ENCODE measurements around the gene PTPRK. TPM values are rescaled to one million over a fixed set of nuclear protein-coding genes. Genes with fewer than 3 reads are reported as not detected.

Gene PTPRK
- total RNA-seq, 1 experiment from 2014 or later = 89.3 TPM

DNA sequence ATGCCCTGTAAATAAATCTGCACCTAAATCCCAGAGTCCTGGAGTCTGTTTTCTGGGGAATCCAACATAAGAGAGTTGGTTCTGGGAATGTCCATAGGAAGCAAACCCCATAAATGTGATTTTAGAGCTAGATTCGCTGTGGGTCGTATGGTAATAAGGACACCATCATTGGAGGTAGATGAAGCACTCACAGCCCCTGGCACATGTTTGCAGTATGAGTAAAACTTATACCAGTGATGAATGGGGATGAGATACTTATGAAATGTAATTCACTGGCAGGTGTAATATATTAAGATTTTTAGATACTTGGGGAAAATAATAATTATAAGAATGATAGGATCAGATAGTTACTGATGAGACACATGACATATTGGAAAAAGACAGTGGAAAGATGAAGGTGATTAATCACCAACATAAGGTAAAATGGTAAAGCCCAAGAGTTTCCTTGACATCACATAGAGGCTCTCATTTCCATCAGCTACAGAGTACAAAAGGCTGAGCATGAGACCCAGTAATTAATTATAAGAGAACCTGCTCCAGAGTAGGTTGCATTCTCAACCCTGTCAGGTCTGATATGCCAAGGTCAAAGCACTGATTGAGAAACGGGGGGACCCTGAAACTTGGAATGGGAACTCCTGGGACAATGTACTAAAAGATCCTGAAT is 574.8 kb downstream of the PTPRK start:
- Histone ChIP-seq H3F3A (ENCODE audit: insufficient read depth, low read depth) (no peaks in the 10 kb centered on the region), H3K9me3 (ENCODE audit: insufficient read depth, low read depth) (peaks cover 7% of the 10 kb centered on the region; the same call in 1 of the 2 replicates), H3K9me2 (ENCODE audit: insufficient read depth) (no peaks in the 10 kb centered on the region), H3K36me3 (ENCODE audit: low read depth) (no peaks in the 10 kb centered on the region), H2AFZ (no peak overlapping the region), H3K4me3 (no peak overlapping the region), H3K27me3 (ENCODE audit: insufficient read depth, low read depth) (no peaks in the 10 kb centered on the region), H3K27ac (no peak overlapping the region), H3K4me2 (no peak overlapping the region), H3K4me1 (replicated peaks; ENCODE audit: insufficient read depth) (no peaks in the 10 kb centered on the region), H4K20me1 (ENCODE audit: insufficient read depth) (no peaks in the 10 kb centered on the region), H3K79me2 (ENCODE audit: low read depth) (no peaks in the 10 kb centered on the region)
- intact Hi-C loops (cut with micrococcal nuclease; ENCODE audit: unreplicated experiment) = no loop called here
- no TSS peak for BruUV-seq (replicated peaks)
- POLR2A ChIA-PET (ENCODE audit: unreplicated experiment) = no interaction called here
- CTCF ChIA-PET = no interaction called here
- TF ChIP-seq, protein P1, sequence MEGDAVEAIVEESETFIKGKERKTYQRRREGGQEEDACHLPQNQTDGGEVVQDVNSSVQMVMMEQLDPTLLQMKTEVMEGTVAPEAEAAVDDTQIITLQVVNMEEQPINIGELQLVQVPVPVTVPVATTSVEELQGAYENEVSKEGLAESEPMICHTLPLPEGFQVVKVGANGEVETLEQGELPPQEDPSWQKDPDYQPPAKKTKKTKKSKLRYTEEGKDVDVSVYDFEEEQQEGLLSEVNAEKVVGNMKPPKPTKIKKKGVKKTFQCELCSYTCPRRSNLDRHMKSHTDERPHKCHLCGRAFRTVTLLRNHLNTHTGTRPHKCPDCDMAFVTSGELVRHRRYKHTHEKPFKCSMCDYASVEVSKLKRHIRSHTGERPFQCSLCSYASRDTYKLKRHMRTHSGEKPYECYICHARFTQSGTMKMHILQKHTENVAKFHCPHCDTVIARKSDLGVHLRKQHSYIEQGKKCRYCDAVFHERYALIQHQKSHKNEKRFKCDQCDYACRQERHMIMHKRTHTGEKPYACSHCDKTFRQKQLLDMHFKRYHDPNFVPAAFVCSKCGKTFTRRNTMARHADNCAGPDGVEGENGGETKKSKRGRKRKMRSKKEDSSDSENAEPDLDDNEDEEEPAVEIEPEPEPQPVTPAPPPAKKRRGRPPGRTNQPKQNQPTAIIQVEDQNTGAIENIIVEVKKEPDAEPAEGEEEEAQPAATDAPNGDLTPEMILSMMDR (conservative IDR thresholded peaks at IDR 0.05) = no peak
- no peak for TF ChIP-seq EZH2 (IDR thresholded peaks at IDR 0.05; ENCODE audit: low read depth)
- no peak for DNase-seq

DNA sequence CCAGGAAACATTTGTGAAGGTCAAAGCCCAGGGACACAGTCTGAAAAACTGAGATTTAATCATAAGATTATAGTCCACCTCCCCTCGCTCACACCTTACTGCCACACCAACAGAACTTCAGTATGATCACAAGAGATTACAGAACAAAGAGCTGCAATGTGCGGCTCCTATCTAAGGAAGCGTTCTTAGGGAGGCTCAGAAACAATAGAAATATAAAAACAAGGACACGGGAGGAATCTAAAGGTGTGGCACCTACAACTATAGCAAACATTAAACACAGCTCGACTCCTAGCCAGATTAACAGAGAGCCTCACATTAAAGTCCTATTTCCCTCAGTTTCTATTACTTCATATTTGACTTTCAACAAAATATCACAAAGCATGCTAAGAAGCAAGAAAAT is 579.2 kb downstream of the PTPRK start:
- TF ChIP-seq, protein P1 (conservative IDR thresholded peaks at IDR 0.05) = no peak
- no peak for TF ChIP-seq EZH2 (IDR thresholded peaks at IDR 0.05; ENCODE audit: low read depth)
- H3K4me1 ChIP-seq (replicated peaks; ENCODE audit: insufficient read depth) = peaks cover 26% of the 10 kb centered on the region
- no peaks in the 10 kb centered on the region for H3K9me2 ChIP-seq (ENCODE audit: insufficient read depth)
- H3K27me3 ChIP-seq (ENCODE audit: insufficient read depth, low read depth) = no peaks in the 10 kb centered on the region
- H3K4me3 ChIP-seq = no peak overlapping the region
- H3K9me3 ChIP-seq (ENCODE audit: insufficient read depth, low read depth) = 0 out of 2 replicates have a peak, but pooled peaks cover 6% of the 10 kb centered on the region
- peaks cover 15% of the 10 kb centered on the region; the same call in 1 of the 2 replicates for H3F3A ChIP-seq (ENCODE audit: insufficient read depth, low read depth)
- no peaks in the 10 kb centered on the region for H3K79me2 ChIP-seq (ENCODE audit: low read depth)
- no peak overlapping the region for H2AFZ ChIP-seq
- POLR2A ChIA-PET (ENCODE audit: unreplicated experiment) = no interaction called here
- DNase-seq = no peak
- CTCF ChIA-PET = no interaction called here
- H3K4me2 ChIP-seq = no peak overlapping the region
- H3K27ac ChIP-seq = no peak overlapping the region
- no peaks in the 10 kb centered on the region for H4K20me1 ChIP-seq (ENCODE audit: insufficient read depth)
- intact Hi-C loops (cut with micrococcal nuclease; ENCODE audit: unreplicated experiment) = no loop called here
- no peaks in the 10 kb centered on the region for H3K36me3 ChIP-seq (ENCODE audit: low read depth)
- BruUV-seq (replicated peaks) = no TSS peak

- peak; percentile 14 to 90 for DNase-seq
- TSS peak; percentile 63 for BruUV-seq (replicated peaks)
- POLR2A ChIA-PET (ENCODE audit: unreplicated experiment) = no interaction called here
Measured at GRCh38 chr6:127939442-127940066, 580.8 kb downstream of the PTPRK start.

More at GRCh38 chr6:127939442-127940066, 580.8 kb downstream of the PTPRK start:
- CTCF ChIA-PET = interaction anchor here (0.6 kb wide), 3 partner anchors 71 to 1140 kb away, joined by 3 to 5 read pairs (median 3); no protein-coding TSS in a partner anchor
- H3K36me3 ChIP-seq (ENCODE audit: low read depth) = no peaks in the 10 kb centered on the region
- peak overlapping the region; percentile 66 for H2AFZ ChIP-seq
- H3K9me2 ChIP-seq (ENCODE audit: insufficient read depth) = no peaks in the 10 kb centered on the region
- H3K4me1 ChIP-seq (replicated peaks; ENCODE audit: insufficient read depth) = peaks cover 26% of the 10 kb centered on the region
- no peaks in the 10 kb centered on the region for H3K27me3 ChIP-seq (ENCODE audit: insufficient read depth, low read depth)
- no peaks in the 10 kb centered on the region for H4K20me1 ChIP-seq (ENCODE audit: insufficient read depth)
- peaks cover 15% of the 10 kb centered on the region; the same call in 1 of the 2 replicates for H3F3A ChIP-seq (ENCODE audit: insufficient read depth, low read depth)
- TF ChIP-seq, protein P1 (conservative IDR thresholded peaks at IDR 0.05) = no peak
- no peak for TF ChIP-seq EZH2 (IDR thresholded peaks at IDR 0.05; ENCODE audit: low read depth)
- no peak overlapping the region for H3K4me3 ChIP-seq
- H3K27ac ChIP-seq = peak overlapping the region; percentile 82
- intact Hi-C loops (cut with micrococcal nuclease; ENCODE audit: unreplicated experiment) = no loop called here
- H3K9me3 ChIP-seq (ENCODE audit: insufficient read depth, low read depth) = 0 out of 2 replicates have a peak, but pooled peaks cover 3% of the 10 kb centered on the region
- H3K79me2 ChIP-seq (ENCODE audit: low read depth) = no peaks in the 10 kb centered on the region
- peak overlapping the region; percentile 24 for H3K4me2 ChIP-seq
